HG03097 (cell line): Measurements from ENCODE around the gene GLYR1.

Experiments used
- ATAC-seq: cut with Tn5 transposase; IDR thresholded peaks from one replicate; pipeline ENCODE4 v1.9.1; 2021; ENCODE audit not compliant: unreplicated experiment, low FRiP score

Gene GLYR1

DNA sequence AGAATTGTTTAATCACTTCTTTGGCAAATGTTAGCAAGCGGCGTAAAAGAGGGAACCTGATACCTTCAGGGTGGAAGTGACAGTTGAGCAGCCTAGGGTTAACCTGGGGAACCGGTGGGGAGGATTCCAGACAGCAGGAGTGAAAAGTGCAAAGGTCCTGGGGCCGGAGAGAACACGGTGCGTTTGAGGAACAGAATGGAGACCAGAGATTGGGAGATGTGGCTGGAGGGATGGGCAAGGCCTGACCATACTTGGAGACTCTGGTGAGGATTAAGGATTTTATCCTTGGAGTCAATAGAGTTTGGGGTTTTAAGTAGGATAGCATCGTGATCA is 77.8 kb downstream of the GLYR1 start:
- ATAC-seq, result no peak

DNA sequence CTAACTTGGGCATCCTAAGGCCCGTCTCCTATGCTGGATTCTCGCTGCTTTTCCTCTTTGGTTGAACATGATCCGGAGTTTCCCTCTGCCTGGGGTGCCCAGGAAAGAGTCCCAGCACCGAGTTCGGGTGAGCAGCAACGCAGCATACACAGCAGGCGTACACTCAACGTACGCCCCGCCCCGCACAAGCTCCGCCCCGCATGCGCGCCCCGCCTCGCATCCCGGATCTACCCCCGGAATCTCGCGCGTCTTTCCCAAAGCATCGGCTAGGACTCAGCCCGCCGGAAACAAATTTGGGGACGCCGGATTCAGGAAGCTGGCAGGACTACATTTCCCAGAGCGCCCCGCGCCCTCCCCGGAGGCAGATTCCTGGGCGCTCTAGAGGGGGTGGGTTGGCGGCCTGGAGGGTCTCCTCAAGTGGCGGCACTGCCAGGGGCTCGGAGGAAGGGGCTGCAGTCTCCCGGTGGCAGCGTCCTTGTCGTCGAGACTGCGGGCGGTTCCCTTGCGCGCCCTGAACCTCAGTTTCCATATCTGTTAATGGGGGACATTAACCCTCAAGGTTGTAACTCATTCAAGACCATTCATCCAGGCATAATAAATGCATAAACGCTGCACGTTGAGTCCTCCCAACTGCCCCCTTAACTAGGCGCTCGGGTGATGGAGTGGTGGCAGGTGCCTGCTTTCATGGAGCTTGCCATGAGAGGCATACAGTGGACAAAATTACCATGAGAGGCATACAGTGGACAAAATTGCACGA is 78.4 kb downstream of the GLYR1 start:
- peak; percentile 57 for ATAC-seq

DNA sequence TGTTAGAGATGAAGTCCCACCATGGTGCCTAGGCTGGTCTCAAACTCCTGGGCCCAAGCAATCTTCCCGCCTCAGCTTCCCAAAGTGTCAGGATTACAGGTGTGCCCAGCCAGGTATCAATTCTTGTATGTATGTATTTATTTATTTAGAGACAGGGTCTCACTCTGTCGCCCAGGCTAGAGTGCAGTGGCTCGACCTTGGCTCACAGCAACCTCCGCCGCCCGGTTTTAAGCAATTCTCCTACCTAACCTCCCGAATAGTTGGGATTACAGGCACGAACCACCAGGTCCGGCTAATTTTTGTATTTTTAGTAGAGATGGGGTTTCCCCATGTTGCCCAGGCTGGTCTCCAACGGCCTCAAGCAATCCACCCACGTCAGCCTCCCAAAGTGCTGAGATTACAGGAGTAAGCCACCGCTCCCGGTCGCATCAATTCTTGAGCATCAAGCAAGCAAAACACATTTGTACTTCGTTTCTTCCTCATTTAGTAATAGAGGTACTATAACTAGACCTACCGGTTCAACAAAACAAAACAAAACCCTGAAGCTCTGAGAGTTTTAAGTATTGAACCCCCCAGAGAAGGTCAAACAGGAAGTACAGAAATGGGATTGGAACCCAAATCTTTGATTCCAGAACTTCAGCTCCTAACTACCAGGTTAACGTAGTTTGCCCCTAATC is 79.1 kb downstream of the GLYR1 start:
- peak; percentile 1 for ATAC-seq

DNA sequence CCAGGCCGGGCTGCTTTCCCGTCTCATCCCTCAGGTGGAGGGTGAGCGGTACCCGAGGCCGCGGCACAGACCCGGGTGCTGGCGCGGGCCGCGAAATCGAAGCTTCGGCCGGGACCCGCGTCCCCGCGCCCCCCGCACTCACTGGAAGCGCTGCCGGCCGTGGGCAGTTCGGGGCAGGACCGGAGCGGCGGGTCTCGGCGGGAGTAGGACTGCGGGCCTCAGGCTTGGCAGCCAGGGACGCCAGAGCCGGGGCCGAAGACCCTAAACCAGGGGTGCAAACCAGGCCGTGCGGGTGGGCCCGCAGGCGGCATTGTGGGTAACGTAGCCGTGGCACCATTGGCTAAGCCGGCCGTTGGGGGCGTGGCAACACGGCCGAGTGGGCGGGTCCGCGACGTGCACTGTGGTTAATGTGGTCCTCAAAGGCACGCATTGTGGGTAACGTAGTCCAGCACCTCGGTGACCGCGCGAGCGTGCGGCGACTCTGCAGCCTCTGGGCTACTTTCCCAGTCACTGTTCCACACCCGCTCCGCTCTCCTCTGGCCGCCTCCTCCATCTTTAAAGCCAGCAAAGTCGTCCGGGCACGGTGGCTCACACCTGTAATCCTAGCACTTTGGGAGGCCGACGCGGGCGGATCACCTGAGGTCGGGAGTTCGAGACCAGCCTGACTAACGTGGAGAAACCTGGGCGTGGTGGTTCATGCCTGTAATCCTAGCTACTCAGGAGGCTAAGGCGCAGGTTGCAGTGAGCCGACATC is 80.0 kb downstream of the GLYR1 start, which contains the start of gene ZNF500:
Gene ZNF500 (minus strand): TSS at position 288 of the 754 bp plus-strand sequence. CDS start 1,184 bp downstream, outside the sequence.
- ATAC-seq, result peak; percentile 79

DNA sequence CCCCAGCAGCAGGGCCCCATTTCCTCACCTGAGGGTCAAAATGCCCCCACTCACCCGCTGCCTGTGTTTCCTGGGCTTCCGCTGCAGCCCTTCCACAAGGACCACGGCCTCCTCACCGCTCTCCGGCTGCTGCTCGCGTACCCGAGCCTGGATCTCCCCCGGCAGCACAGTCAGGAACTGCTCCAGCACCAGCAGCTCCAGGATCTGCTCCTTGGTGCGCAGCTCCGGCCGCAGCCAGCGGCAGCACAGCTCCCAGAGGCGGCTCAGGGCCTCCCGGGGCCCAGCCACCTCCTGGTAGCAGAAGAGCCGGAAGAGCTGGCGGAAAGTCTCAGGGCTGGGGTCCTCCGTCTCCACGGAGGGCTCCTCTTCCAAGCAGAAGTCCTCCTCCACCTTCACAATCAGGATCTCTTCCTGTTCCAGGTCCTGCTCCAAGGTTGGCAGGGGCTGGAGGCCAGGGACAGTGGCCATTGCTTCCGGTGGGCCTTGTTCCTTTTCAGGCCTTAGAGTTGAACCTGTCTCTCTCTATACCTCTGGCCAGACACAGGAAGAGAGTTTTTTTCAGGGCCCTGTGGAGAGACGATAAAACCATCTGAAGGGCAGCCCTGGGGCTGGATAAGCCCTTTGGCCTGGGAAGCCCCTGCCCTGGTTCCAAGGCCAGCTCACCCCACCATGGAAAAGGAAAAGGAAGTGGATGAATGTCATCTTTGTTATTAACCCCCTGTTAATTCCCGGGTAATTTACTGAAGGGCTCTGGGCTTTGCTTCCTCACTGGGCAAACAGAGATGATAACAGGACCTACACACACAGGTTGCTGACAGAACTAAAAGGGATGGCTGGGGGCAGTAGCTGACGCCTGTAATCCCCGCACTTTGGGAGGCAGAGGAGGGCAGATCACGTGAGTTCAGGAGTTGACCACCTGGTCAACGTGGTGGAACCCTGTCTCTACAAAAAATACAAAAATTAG is 81.3 kb downstream of the GLYR1 start:
- no peak for ATAC-seq

DNA sequence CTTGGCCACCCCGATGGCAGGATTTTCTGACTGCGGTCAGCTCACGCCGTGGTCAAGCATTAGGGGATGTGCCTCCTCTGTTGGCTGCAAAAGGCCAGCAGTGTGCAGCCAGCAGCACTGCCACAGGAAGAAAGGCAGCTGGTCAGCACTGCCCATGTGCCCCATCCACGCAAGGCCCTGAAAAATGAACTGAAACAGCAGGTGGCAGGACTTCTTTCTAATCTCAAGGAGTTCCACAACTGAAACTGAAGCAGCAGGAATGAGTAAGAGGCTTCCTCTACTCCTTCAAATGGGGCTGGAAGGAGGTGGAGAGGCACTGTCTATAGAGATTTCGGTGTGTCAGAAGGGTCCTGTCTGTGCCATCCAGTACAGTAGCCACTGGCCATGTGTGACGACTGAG is 83.3 kb downstream of the GLYR1 start:
- ATAC-seq, result no peak

DNA sequence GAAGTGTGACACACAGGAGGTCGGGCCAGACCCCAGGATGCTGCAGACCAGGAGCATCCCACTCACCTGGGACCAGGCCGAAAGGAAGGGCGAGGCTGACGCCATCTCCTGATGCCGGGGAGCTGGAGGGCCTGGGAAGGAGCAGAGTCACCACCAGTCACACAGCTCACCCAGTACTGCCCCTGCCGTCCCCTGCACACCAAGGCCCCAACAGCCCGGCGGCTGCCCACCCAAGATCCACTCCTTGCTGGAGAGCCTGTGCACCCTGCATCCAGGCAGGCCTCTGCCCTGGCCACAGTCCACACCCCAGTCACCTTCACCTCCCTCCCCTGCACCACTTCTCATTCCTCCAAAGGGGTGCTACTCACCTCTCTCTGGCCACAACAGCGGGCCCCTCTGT is 84.9 kb downstream of the GLYR1 start:
- ATAC-seq, result no peak

DNA sequence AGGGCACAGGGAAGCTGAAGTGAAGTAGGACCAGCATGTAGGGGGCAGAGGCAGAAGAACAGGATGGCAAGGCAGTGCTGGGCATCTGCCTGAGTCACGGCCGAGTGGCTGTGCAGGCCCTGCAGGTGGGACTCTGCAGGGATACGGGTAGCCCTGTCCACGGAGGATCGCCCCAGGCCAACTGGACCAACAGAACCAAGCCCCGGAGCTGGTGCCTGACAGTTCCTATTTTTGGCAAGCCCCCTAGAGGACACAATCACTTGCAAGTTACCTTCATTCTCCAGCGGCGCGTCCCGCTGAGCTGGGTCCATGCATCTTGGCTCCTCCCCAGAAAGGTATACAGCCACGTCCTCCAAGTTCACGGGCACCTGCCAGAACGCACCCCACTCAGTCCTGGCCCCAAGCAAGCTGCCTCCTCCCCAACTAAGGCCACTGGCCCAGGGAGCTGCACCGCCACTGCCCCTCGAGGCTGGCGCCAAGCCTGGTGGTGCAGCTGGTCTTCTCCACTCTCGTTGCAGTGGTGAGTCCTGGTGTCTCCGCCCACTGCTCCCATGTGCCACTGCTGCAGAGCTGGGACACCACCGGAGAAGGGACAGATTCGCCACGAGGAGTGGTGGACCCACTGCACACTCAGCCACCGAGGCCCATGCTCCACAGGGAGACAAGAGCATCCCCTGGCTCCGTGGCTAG is 86.7 kb downstream of the GLYR1 start:
- no peak for ATAC-seq

DNA sequence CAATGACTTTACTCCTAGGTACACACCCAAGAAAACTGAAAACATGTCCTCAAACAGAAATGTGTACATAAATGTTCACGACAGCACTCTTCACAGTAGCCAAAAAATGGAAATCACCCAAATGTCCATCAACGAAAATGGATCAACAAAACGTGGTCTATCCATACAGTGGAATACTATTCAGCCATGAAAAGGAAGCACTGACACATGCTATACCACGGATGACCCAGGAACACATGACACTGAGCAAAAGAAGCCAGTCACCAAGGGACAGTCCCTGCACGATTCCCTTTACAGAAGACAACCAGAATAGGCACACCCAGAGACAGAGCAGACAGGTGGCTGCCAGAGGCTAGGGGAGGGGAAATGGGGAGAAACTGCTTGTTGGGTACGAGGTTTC is 91.4 kb downstream of the GLYR1 start:
- ATAC-seq, result no peak

DNA sequence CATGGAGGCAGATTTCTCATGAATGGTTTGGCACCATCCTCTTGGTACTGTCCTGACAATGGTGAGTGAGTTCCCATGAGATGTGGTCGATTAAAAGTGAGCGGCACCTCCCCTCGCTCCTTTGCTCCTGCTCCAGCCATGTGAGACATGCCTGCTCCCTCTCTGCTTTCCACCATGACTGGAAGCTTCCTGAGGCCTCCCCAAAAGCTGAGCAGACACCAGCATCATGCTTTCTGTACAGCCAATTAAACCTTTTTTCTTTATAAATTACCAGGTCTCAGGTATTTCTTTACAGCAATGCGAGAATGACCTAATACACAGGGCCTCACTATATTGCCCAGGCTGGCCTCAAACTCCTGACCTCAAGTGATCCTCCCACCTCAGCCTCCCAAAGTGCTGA is 92.2 kb downstream of the GLYR1 start:
- ATAC-seq, result no peak

DNA sequence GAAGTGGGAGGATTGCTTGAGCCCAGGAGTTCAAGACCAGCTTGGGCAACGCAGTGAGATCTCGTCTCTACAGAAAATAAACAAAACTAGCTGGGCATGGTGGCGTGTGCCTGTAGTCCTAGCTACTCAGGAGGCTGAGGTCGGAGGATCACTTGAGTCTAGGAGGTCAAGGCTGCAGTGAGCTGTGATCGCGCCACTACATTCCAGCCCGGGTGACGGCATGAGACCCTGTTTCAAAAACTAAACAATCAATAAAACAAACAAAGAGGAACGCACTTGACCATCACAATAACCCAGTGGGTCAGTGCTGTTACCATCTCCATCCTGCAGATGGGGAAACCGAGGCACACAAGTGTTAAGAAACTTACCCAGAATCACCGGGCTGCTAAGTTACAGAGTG is 93.9 kb downstream of the GLYR1 start:
- ATAC-seq, result no peak
